Tibial nerve (tissue), 4 donors: ENCODE results near the gene TMEM220.

Experiments used
- CTCF ChIP-seq, 5 experiments: fragments of 200-600 bp in 3 of 5; fragments of 450-650 bp in 2 of 5; sonication (generic) in 3 of 5; IDR thresholded peaks; one replicate each; pipeline ENCODE4 v1.5.1; 2016 to 2019; ENCODE audit warnings: antibody characterized with exemption in 5 of 5, mild to moderate bottlenecking in 3 of 5, moderate library complexity in 2 of 5
- EP300 ChIP-seq, 2 donors: sonication (generic); formaldehyde crosslinking; IDR thresholded peaks; one replicate each; pipeline ENCODE4 v1.6.1; 2017; ENCODE audit warnings: antibody characterized with exemption in 2 of 2, mild to moderate bottlenecking in 1 of 2

- TF ChIP-seq CTCF (IDR thresholded peaks at IDR 0.05) (no peak), EP300 (IDR thresholded peaks at IDR 0.05) (no peak)
Measured at GRCh38 chr17:10755592-10756127, 25.8 kb upstream of the TMEM220 start.
